ENCODE results near the gene SPATA9. TPM values are rescaled to one million over a fixed set of nuclear protein-coding genes. Genes with fewer than 3 reads are reported as not detected.
"Not testable (repeated sequence)": the region's sequence is repeated elsewhere in the genome, so short reads cannot be mapped to it uniquely, and the experiment has no call there.

The SPATA9 gene
- total and polyA plus RNA-seq, 3 donors from 2014 or later, result 7.4 to 36.9 (median 21.2) TPM

DNA sequence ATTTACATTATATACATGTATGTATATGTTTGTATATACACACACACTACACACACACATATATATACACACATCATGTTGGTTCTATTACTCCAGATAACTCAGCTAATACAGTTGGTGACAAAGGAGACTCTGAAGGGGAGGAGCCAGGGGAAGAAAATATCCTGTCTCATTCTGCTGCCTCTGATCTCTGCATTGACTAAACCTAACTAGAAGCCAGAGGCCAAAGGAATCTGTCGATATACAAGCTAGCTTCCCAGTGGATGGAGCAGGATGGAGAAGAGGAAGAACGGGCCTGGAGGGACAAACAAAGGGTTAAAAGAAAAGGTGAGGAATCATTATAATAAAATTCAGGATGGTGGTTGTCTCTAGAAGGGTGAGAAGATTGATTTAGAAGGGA, 34.6 kb upstream of the SPATA9 start:
- WGBS, 2 donors, result 87 to 93% methylated on average over 2 of the region's 2 CpGs
- TF ChIP-seq, protein P1, sequence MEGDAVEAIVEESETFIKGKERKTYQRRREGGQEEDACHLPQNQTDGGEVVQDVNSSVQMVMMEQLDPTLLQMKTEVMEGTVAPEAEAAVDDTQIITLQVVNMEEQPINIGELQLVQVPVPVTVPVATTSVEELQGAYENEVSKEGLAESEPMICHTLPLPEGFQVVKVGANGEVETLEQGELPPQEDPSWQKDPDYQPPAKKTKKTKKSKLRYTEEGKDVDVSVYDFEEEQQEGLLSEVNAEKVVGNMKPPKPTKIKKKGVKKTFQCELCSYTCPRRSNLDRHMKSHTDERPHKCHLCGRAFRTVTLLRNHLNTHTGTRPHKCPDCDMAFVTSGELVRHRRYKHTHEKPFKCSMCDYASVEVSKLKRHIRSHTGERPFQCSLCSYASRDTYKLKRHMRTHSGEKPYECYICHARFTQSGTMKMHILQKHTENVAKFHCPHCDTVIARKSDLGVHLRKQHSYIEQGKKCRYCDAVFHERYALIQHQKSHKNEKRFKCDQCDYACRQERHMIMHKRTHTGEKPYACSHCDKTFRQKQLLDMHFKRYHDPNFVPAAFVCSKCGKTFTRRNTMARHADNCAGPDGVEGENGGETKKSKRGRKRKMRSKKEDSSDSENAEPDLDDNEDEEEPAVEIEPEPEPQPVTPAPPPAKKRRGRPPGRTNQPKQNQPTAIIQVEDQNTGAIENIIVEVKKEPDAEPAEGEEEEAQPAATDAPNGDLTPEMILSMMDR (IDR thresholded peaks at IDR 0.05), result no peak
- TF ChIP-seq POLR2A (IDR thresholded peaks at IDR 0.05), result no peak
- Histone ChIP-seq H3K9me3 (no peaks in the 10 kb centered on the region), H3K27me3 (no peaks in the 10 kb centered on the region), H3K36me3 (ENCODE audit: low read depth, missing control alignments) (no peaks in the 10 kb centered on the region), H3K27ac (no peak overlapping the region), H3K4me1 (peaks cover 20% of the 10 kb centered on the region), H3K4me3 (no peak overlapping the region)
- intact Hi-C loops (cut with DNase I; ENCODE audit: low total_unique reads), result no loop called here
- no peak for DNase-seq

DNA sequence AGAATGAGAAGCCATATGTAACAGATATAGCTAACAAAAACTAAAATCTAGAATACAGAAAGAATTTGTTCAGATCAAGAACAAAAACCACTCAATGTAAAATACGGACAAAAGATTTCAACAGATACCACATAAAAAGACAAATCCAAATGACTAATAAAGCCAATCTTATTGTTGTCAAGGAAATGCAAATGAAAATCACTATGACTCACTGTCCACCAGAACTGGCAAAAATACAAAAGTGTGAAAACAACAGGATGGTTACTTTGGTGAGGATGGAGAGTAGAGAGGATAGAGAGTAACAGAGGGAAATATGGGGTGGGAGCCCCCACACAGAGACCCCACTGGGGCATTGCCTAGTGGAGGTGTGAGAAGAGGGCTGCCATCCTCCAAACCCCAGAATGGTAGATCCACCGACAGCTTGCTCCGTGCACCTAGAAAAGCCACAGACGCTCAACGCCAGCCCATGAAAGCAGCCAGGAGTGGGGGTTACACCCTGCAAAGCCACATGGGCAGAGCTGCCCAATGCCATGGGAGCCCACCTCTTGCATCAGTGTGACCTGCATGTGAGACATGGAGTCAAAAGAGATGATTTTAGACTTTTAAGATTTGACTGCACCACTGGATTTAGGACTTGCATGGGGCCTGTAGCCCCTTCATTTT, 33.1 kb upstream of the SPATA9 start:
- no peaks in the 10 kb centered on the region for H3K9me3 ChIP-seq
- DNase-seq, result no peak
- H3K4me1 ChIP-seq, result peaks cover 8% of the 10 kb centered on the region
- H3K36me3 ChIP-seq (ENCODE audit: low read depth, missing control alignments), result no peaks in the 10 kb centered on the region
- H3K27ac ChIP-seq, result no peak overlapping the region
- H3K4me3 ChIP-seq, result no peak overlapping the region
- intact Hi-C loops (cut with DNase I; ENCODE audit: low total_unique reads), result no loop called here
- 88 to 90% methylated on average over 5 of the region's 5 CpGs for WGBS, 2 donors
- H3K27me3 ChIP-seq, result no peaks in the 10 kb centered on the region
- no peak for TF ChIP-seq POLR2A (IDR thresholded peaks at IDR 0.05)
- TF ChIP-seq, protein P1 (IDR thresholded peaks at IDR 0.05), result no peak

DNA sequence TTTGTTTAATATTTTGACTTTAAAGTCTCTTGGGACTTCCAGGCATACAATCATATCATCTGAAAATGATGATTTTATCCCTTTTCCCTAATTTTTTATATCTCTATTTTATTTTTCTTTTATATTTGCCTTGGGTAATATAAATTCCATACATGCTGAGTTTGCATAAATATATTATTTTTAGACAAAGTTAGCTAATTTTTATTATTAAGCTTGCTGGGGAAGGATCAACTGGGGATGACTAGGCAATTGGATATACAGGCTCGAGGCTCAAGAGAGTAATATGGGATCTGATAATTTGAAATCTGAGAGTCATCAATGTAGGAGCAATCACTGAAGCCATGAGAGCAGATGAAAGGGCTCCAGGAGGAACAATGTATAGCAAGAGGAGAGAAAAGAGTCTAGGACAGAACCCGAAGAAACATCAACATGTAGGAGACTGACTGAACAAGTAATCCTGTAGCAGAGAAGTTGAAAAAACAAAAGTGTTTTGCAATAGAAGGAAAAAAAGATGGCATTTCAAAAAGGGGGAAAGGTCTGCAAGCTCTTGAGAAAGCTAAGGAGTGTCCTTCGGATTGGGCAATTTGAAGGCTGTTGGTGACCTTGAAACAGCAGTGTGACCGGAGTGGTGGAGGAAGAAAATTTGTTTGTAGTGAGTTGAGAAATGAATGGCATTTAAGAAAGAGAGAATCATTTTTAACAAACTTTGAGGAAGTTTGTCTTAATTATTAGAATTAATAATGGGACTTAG, 31.3 kb upstream of the SPATA9 start:
- no peak for DNase-seq
- peaks cover 5% of the 10 kb centered on the region for H3K4me1 ChIP-seq
- WGBS, 2 donors, result 73 to 80% methylated on average over 4 of the region's 4 CpGs
- H3K9me3 ChIP-seq, result no peaks in the 10 kb centered on the region
- TF ChIP-seq, protein P1 (IDR thresholded peaks at IDR 0.05), result no peak
- TF ChIP-seq POLR2A (IDR thresholded peaks at IDR 0.05), result no peak
- H3K4me3 ChIP-seq, result no peak overlapping the region
- no peaks in the 10 kb centered on the region for H3K36me3 ChIP-seq (ENCODE audit: low read depth, missing control alignments)
- H3K27me3 ChIP-seq, result no peaks in the 10 kb centered on the region
- intact Hi-C loops (cut with DNase I; ENCODE audit: low total_unique reads), result no loop called here
- H3K27ac ChIP-seq, result no peak overlapping the region

DNA sequence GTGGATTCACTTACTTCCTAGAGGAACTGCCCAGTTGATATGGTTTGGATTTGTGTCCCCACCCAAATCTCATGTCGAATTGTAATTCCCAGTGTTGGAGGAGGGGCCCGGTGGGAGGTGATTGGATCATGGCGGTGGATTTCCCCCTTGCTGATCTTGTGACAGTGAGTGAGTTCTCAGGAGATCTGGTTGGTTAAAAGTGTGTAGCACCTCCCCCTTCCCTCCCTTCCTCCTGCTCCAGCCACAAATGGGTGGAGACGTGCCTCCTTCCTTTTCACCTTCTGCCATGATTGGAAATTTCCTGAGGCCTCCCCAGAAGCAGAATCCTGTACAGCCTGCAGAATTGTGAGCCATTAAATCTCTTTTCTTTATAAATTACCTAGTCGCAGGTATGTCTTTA, 30.5 kb upstream of the SPATA9 start:
- DNase-seq; H3K27ac ChIP-seq; H3K4me1 ChIP-seq; H3K4me3 ChIP-seq; intact Hi-C loops (cut with DNase I; ENCODE audit: low total_unique reads); H3K27me3 ChIP-seq; H3K9me3 ChIP-seq; H3K36me3 ChIP-seq (ENCODE audit: low read depth, missing control alignments): not testable (repeated sequence)
- 83 to 93% methylated on average over 5 of the region's 5 CpGs for WGBS, 2 donors

DNA sequence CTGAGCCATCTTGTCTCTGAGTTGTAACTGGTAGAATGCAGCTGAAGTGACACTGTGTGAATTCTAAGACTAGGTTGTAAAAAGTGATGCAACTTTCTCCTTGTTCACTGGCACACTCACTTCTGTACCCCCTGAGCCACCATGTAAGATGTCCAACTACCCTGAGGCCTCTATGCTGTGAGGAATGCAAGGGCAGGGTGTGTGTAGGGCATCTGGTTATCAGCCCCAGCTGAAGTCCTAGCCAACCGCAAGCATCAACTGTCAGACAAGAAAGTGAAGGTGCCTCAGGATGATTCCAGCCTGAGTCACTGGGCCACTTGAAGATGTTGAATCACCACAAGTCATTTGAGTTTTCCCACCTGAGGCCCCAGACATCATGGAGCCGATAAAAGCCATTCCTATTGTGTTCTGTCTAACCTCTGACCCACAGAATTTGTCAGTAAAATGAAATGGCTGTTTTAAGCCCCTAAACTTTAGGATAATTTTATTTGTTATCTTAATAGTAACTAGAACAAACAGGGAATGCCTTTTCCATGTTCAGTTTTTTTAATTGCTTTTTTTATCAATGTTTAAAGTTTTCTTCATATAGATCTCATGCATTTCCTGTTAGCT, 29.7 kb upstream of the SPATA9 start:
- intact Hi-C loops (cut with DNase I; ENCODE audit: low total_unique reads), result no loop called here
- Histone ChIP-seq H3K9me3 (no peaks in the 10 kb centered on the region), H3K27ac (no peak overlapping the region), H3K4me1 (peaks cover 5% of the 10 kb centered on the region), H3K36me3 (ENCODE audit: low read depth, missing control alignments) (no peaks in the 10 kb centered on the region), H3K27me3 (no peaks in the 10 kb centered on the region), H3K4me3 (no peak overlapping the region)
- DNase-seq, result no peak
- no peak for TF ChIP-seq POLR2A (IDR thresholded peaks at IDR 0.05)
- TF ChIP-seq, protein P1 (IDR thresholded peaks at IDR 0.05), result no peak
- WGBS, 2 donors, result 68 to 84% methylated on average over 2 of the region's 2 CpGs
